GM10847 (cell line): Measurements from ENCODE around the gene CUX1.

ENCODE experiments used
- POLR2A ChIP-seq: IDR thresholded peaks from 2 replicates; pipeline ENCODE4 v1.6.1; 2011; ENCODE audit not compliant: insufficient read length; ENCODE audit errors: extremely low read depth

Gene CUX1

GRCh38 chr7:101985903-101986734 is 168.7 kb downstream of the CUX1 start:
- no peak for TF ChIP-seq POLR2A

DNA sequence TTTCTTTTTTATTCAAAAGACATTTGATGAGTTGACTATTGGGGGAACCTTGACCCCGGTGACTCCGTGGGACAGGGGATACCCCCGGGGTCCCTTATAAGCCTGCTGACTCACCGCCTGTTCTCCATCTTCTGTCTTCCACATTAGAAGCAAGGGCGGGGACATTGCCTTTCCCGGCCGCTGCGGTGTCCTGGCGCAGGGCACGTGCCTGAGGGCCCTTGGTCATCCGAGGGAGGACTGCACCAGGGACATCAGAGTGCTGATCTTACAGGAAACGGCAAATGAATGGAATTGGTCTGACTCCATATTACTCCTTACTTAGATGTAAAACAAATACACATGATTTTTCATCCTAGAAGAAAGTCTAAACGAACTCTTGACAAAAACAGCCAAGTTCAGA is 170.1 kb downstream of the CUX1 start:
- no peak for TF ChIP-seq POLR2A

GRCh38 chr7:101988513-101988912 is 171.1 kb downstream of the CUX1 start:
- TF ChIP-seq POLR2A = no peak

- TF ChIP-seq POLR2A = no peak
Measured at GRCh38 chr7:101989101-101989500, 171.7 kb downstream of the CUX1 start.

DNA sequence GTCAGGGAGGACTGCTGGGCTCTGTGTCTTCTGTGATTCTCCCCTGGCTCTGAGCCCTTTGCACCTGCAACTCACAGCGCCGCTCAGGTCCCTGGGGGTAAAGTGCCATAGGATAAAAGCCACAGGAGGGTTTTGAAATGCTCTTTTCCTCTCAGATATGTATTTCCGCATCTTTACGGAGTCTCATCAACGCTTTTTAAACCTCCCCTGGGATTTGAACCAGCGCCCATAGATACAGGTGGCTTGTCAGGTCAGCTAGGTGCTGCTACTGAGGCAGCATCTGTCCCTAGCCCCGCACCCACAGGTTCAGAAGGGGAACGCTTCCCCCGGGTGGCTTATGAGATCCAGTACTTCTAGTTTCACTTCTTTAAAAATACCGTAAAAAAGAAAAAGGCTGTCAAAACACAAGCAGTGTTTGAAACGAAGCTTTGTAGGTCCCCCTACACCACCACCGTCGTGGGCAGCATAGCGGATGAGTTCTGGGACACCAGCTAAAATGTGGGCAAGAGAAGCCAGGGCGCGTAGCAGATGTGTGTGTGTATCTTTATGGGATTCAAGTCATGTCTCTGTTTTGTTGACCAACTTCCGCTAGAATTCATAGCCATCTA is 173.5 kb downstream of the CUX1 start:
- TF ChIP-seq POLR2A = no peak

DNA sequence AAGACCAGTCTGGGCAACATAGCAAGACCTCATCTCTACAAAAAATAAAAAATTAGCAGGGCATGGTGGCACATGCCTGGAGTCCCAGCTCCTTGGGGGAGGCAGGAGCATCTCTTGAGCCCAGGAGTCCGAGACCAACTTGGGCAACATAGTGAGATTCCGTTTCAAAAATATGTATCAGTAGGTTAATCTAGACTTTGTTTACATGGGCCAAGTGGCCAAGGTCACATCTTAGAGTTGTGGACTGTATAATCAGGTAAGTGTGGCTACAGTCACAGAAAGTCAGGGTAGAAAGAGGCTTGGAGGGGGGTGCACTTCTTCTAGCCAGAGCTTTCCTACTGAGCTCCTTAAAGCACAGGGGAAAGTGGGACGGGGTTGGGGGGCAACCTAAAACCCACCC is 174.4 kb downstream of the CUX1 start:
- no peak for TF ChIP-seq POLR2A

- TF ChIP-seq POLR2A = no peak
Measured at GRCh38 chr7:101993311-101993710, 175.9 kb downstream of the CUX1 start.

DNA sequence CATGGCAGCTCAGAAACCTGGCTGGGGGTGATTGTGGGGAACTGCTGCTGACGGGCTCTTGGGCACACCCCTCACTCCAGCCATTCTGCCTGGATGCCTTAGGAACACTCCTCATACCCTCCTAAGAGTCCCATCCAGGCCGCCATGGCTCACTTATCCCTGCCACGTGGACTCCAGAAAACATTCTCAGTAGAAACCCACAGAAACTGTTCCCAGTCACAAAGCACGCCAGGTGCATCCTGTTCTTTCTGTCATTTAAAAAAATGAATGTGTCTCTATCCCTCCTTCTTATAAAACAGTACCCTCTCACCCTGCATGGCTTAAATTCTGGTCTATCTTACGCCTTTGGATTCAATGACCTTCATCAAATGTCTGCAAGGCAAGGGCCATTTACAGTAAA is 177.7 kb downstream of the CUX1 start:
- no peak for TF ChIP-seq POLR2A

GRCh38 chr7:101996131-101996691 is 178.8 kb downstream of the CUX1 start:
- no peak for TF ChIP-seq POLR2A

GRCh38 chr7:101996876-101997275 is 179.4 kb downstream of the CUX1 start:
- TF ChIP-seq POLR2A = no peak

DNA sequence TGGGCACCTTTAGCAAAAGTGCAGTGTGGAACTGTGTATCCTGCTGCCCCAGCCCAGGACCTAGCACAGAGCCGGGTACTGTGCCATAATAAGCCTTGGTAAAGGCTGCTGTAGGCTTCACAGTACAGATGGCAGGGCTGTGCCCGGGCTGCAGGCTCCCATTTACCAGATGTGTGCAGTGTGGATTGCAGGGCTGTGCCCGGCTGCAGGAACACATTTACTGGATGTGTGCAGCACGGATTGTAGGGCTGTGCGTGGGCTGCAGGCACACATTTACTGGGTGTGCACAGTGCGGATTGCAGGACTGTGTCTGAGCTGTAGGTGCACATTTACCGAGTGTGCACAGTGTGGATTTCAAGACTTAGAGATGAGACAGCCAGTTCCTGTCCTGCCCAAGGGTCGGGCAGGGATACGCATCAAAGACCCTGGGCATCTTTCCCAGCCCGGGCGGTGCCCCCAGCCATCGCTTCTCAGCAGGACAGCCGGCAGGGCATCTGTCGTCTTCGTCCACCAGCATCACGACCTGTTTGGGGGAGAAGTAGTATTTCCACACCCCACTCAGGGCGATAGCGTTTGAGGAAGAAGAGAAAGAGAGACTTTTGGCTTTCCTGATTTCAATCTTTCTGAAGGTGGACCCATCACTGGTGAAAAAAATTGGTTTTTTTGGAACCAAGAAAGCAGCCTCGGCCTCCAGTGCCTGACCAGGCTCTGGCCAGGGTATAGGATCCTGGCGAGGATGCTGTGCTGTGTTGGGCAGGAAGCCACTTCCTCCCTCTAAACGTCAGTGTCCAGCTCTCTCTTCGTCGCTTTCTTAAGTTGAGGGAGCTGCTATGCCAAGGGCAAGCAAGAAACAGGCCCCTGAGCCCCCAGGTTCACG is 180.8 kb downstream of the CUX1 start:
- TF ChIP-seq POLR2A = no peak

DNA sequence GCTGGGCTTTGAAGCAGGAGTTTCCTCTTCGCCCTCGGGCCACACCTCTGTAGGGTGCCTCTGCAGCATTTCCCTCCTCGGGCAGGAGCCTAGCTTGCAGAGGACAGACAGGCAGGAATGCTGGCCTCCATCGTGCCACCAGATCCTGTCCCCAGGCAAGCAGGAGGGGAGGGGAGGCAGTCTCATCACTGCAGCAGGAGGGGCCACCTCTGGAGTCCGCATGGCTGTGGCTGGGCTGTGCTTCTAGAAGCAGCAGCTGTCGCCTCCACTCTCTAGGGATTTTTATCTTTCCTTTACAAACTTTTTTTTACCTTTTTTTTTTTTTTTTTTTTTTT is 181.4 kb downstream of the CUX1 start:
- no peak for TF ChIP-seq POLR2A

DNA sequence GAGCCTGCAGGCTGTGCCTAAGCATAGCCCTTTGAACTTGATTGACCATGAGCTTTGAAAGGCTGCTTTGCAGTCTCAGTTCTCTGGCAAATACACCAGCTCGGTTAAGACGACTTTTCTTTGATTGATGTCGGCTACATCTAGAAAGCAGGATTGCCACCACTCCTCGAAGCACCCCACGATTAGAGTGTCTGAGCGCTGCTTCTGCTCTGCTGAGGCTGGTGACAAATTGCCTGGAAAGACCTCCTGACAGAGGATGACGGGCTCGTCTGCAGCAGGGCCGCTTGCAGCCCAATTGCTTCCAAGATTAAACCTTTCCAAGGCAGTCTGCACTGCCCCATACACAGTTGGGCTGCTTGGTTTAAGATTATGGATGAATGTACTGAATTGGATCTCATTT is 182.0 kb downstream of the CUX1 start:
- TF ChIP-seq POLR2A = no peak

GRCh38 chr7:102000123-102000522 is 182.7 kb downstream of the CUX1 start:
- no peak for TF ChIP-seq POLR2A

GRCh38 chr7:102004229-102004628 is 186.8 kb downstream of the CUX1 start:
- no peak for TF ChIP-seq POLR2A

GRCh38 chr7:102004848-102005247 is 187.4 kb downstream of the CUX1 start:
- TF ChIP-seq POLR2A = no peak
